ENCODE measurements around the gene RFTN1. TPM values are rescaled to one million over a fixed set of nuclear protein-coding genes. Genes with fewer than 3 reads are reported as not detected.

RFTN1 gene
- total and polyA plus RNA-seq, 2 of the 8 experiments (the other 6 are each of a cell fraction or from before 2014, with no cell fraction given): 4.6 to 6.7 TPM

- Histone ChIP-seq H3K23me2 (ENCODE audit: low read depth, low read length) (no peaks in the 10 kb centered on the region; the same call in 1 of the 2 replicates), H3K4me1 (replicated peaks in 1 of 4; ENCODE audit: control insufficient read depth in 3 of 4, insufficient read depth in 4 of 4, low read length in 3 of 4) (peaks cover 0 to 14% (median 5%) of the 10 kb centered on the region in 4 experiments; a peak in 4 of 7 replicates), H3K4me2 (ENCODE audit: insufficient read depth in 1 of 2, low read depth in 2 of 2, low read length in 2 of 2) (no peak overlapping the region; a peak in 1 of 4 replicates), H3K4ac (replicated peaks; ENCODE audit: insufficient read length, low read depth, low read length) (no peak overlapping the region), H2BK15ac (ENCODE audit: low read length) (no peak overlapping the region), H3K27ac (ENCODE audit: low read depth, low read length) (no peak overlapping the region), H4K5ac (ENCODE audit: insufficient read length, low read depth, low read length) (no peak overlapping the region), H3K9me3 (ENCODE audit: insufficient read depth in 2 of 2, low read depth in 1 of 2, low read length in 1 of 2) (no peaks in the 10 kb centered on the region), H2BK12ac (ENCODE audit: low read depth, low read length) (no peak overlapping the region), H3K23ac (ENCODE audit: insufficient read length) (no peak overlapping the region), H3K18ac (ENCODE audit: extremely low read depth, low read length) (no peak overlapping the region; the same call in 1 of the 2 replicates), H4K20me1 (replicated peaks in 1 of 2; ENCODE audit: control insufficient read depth in 1 of 2, insufficient read depth in 2 of 2, low read length in 2 of 2) (no peaks in the 10 kb centered on the region), H4K91ac (replicated peaks; ENCODE audit: insufficient read length, low read length) (no peak overlapping the region), H3K27me3 (replicated peaks in 1 of 4; ENCODE audit: control insufficient read depth in 3 of 4, extremely low read depth in 1 of 4, insufficient read depth in 3 of 4, low read length in 3 of 4) (no peaks in the 10 kb centered on the region), H2AFZ (ENCODE audit: low read length) (no peak overlapping the region), H2BK5ac (ENCODE audit: low read depth, low read length) (peak overlapping the region; percentile 18; the same call in 1 of the 2 replicates), H3K4me3 (ENCODE audit: extremely low read depth in 1 of 4, insufficient read depth in 2 of 4, low read depth in 3 of 4, low read length in 4 of 4) (no peak overlapping the region), H3K56ac (replicated peaks; ENCODE audit: insufficient read length, low read depth, low read length) (no peak overlapping the region), H2BK20ac (ENCODE audit: low read length) (0 out of 2 replicates have a peak overlapping the region, but pooled peaks have one; percentile 23), H3K79me1 (ENCODE audit: low read depth, low read length) (no peaks in the 10 kb centered on the region), H2AK5ac (ENCODE audit: low read depth, low read length) (no peak overlapping the region), H3K79me2 (ENCODE audit: control insufficient read depth in 1 of 2, insufficient read depth in 2 of 2, low read length in 2 of 2) (no peaks in the 10 kb centered on the region), H3K14ac (ENCODE audit: insufficient read length) (no peak overlapping the region), H3K36me3 (ENCODE audit: control insufficient read depth in 2 of 4, insufficient read depth in 4 of 4, low read length in 3 of 4) (no peaks in the 10 kb centered on the region; a peak in 1 of 8 replicates), H3K9ac (replicated peaks in 1 of 4; ENCODE audit: extremely low read depth in 1 of 4, low read depth in 3 of 4, low read length in 3 of 4) (no peak overlapping the region), H2BK120ac (replicated peaks; ENCODE audit: low read depth, low read length) (peak overlapping the region; percentile 63), H4K8ac (ENCODE audit: extremely low read depth, insufficient read depth, low read length) (no peak overlapping the region)
- CTCF ChIA-PET (ENCODE audit: partially characterized antibody): interaction anchor here (0.8 to 4.4 kb wide), 2 partner anchors 215 to 244 kb away, joined by 3 to 12 read pairs; no protein-coding TSS in a partner anchor
- FAIRE-seq (no peak), DNase-seq (ENCODE audit: low read depth in 1 of 2, low spot score in 2 of 2) (no peak)
- WGBS, 2 experiments (ENCODE audit: extremely low coverage in 1 of 2, insufficient coverage in 1 of 2, insufficient read length in 1 of 2, insufficient replicate concordance in 2 of 2, low coverage in 1 of 2, low lambda C conversion rate in 2 of 2, missing lambda C conversion rate in 1 of 2): 83% methylated on average over 8 of the region's 8 CpGs; no CpG with 5 or more reads in 1 of the 2 experiments
- TF ChIP-seq HDAC2 (IDR thresholded peaks at IDR 0.05; ENCODE audit: borderline replicate concordance in 1 of 2, low read depth in 2 of 2, low read length in 2 of 2): no peak
- no peak for TF ChIP-seq ATF3 (IDR thresholded peaks at IDR 0.05; ENCODE audit: insufficient read depth, low read depth, low read length)
- no peak for TF ChIP-seq EZH2 (IDR thresholded peaks at IDR 0.05; ENCODE audit: low read depth, low read length, severe bottlenecking)
- TF ChIP-seq BCL11A (IDR thresholded peaks at IDR 0.05; ENCODE audit: low read depth in 2 of 2, low read length in 2 of 2): no peak
- no peak for TF ChIP-seq RBBP5 (IDR thresholded peaks at IDR 0.05; ENCODE audit: borderline replicate concordance, low read depth, low read length)
- no peak for TF ChIP-seq CBX8 (IDR thresholded peaks at IDR 0.05; ENCODE audit: borderline replicate concordance, low read depth, low read length)
- no peak for TF ChIP-seq JUN (IDR thresholded peaks at IDR 0.05; ENCODE audit: low read depth, low read length)
- no peak for TF ChIP-seq ASH2L (IDR thresholded peaks at IDR 0.05; ENCODE audit: low read length)
- no peak for TF ChIP-seq E2F6 (IDR thresholded peaks at IDR 0.05)
- no peak for TF ChIP-seq TAF1 (IDR thresholded peaks at IDR 0.05; ENCODE audit: low read depth, low read length)
- no peak for TF ChIP-seq POLR2A (IDR thresholded peaks at IDR 0.05; ENCODE audit: control extremely low read depth in 1 of 2, low read depth in 2 of 2, low read length in 2 of 2)
- no peak for TF ChIP-seq BACH1 (IDR thresholded peaks at IDR 0.05; ENCODE audit: low read length)
- POLR2A ChIA-PET (ENCODE audit: partially characterized antibody): no interaction called here
Measured at GRCh38 chr3:16534640-16535262, 21.3 kb upstream of the RFTN1 start.

Measured in H1 (cell line).